Inflammatory macrophage (primary cell): Measurements from ENCODE around the gene CREBBP.
A peak's percentile ranks its signal among the peaks of the same experiment; 100 is the strongest.

ENCODE experiments used
- DNase-seq, 2 donors: peaks; one replicate each; pipeline ENCODE4 v3.0.0-alpha.2; 2020 to 2022

The CREBBP gene

GRCh38 chr16:3706253-3707012, 174.1 kb downstream of the CREBBP start:
- DNase-seq = no peak

DNA sequence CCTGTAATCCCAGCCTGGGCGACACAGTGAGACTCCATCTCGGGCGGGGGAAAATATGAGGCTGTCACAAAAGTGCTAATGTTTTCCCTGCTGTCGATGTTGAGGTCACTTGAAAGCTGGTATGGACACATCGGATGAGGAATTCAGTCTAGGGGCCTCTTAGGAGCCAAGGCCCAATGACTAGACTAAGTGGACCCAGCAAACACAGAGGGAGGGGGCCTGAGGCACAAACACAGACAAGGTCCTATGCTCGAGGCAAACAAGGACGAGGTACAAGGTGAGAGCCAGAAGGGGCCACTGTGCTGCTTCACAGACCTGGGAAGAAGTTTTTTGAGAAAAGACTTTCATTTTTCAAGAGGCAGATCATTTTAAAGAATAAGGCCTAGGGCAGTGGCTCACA, 178.4 kb downstream of the CREBBP start:
- no peak for DNase-seq

- no peak for DNase-seq
Observed at GRCh38 chr16:3701531-3701930, 179.0 kb downstream of the CREBBP start.

DNA sequence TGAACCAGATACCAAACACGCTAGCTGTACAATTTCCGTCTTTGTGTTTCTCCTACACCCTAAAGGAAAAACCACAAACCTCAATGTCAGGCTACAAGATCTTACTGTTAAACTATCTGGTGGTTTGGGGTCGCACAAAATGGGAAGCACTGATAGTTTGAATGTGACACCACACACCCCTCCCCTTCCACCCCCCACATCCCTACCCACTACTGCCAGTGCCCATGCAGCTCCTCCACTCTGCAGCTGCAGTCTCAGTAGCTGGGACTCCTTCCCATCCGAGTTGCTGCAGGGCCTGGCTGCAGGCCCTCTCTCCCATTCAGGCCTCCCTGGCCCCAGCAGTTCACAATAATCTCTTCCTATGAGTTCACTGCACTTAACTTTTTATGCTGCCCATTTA, 181.6 kb downstream of the CREBBP start:
- no peak for DNase-seq

- DNase-seq = no peak
Observed at GRCh38 chr16:3696425-3697218, 183.9 kb downstream of the CREBBP start.

DNA sequence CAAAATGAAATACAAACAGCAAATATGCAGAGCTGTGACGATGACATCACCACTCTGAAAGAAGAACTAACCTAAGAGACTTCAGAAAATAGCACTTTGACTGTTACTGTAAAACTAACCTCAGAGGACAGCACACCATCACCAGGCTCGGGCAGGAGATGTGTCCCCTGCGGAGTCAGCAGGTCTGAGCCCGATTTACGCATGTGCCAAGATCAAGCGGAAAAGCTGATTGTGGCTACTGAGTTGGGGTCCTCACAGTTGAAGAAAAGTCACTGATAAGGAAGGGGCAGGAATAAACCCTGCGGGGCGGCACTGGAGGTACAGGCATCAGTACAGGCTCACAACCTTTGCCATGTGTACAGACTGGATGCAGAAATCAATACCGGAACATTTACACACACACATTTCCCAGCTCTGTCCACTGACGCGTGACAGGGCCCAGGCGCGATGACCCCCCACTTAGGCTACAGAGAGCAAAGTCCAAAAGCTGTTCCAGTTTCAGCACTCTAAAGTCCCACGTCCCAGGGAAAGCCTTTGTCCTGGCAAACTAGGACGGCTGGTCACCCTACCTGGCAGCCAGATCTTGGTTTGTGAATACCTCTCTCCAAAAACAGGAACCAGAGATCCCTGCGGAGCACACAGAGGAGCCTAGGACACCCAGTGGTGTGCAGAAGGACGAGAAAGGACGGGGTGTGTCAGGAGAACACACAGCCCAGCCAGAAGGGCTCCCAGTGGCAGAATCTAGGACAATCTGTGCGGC, 184.7 kb downstream of the CREBBP start:
- DNase-seq = peak in 1 of 2 donors; percentile 33

DNA sequence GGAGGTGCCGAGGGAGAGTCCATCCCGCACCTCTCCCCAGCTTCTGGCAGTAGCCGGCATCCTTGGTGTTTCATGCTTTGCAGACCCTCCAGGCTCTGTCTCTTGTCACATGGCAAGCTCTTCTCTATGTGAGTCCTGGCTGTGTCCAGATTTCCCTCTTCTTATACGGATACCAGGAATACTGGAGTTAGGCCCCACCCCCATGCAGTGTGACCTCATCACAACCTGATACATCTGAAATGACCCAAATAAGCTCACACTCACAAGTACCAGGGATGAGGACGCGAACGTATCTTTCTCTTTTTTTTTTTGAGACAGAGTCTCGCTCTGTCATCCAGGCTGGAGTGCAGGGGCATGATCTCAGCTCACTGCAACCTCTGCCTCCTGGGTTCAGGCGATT, 186.5 kb downstream of the CREBBP start:
- no peak for DNase-seq

DNA sequence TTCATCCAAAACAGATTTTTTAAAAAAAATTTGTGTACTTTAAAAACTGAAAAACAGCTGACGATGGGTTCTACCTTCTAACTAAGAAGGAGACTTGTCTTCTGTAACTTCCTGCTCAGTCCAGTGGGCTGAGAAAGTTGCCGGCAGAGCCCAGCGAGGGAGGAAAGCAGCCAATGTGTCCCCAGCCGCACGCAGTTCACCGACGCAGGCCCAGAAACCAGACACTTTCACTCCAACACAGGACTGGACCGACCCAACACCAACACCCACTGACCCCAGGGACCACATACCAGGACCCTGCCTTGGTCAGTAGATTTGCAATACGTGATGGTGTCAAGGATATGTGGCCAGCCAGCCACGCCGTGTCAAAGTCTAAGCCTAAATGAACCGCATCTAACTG, 188.8 kb downstream of the CREBBP start:
- no peak for DNase-seq

GRCh38 chr16:3690980-3691720, 189.4 kb downstream of the CREBBP start:
- DNase-seq = no peak

DNA sequence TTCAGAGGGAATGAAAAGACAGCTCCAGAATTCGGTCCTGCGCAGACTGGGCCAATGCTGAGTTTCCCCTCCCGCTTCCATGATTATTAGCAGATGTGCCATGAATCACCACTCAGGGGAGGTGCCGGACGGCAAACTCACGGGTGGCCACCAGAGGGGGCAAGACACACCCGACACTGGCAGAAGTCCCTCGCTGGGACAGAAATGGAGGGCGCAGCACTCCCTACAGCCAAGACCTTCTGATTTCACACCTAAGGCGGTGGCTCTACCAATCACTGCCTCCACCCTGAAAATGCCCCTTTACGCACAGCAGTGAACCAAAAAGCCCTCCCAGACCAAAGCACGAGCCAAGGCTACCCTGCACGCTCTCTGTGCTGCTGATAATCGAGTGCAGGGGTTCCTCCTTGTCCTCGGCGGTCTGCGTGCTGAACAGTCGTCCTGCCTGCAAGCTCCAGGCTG, 190.0 kb downstream of the CREBBP start:
- DNase-seq = peak; percentile 77 to 84

DNA sequence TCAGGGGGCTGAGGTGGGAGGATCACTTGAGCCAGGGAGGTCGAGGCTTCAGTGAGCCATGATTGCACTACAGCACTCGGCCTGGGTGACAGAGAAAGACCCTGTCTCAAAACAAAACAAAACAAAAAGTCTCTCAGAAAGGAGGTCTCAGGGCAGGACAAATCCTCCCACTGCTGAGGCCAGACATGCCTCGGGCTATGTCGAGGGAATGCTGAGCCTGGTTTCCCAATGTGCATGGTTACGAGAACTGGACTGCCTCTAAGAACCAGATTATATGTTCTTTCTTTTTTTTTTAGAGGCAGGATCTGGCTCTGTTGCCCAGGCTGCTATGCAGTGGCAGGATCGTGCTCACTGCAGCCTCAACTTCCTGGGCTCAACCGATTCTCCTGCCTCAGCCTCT, 190.8 kb downstream of the CREBBP start:
- no peak for DNase-seq

DNA sequence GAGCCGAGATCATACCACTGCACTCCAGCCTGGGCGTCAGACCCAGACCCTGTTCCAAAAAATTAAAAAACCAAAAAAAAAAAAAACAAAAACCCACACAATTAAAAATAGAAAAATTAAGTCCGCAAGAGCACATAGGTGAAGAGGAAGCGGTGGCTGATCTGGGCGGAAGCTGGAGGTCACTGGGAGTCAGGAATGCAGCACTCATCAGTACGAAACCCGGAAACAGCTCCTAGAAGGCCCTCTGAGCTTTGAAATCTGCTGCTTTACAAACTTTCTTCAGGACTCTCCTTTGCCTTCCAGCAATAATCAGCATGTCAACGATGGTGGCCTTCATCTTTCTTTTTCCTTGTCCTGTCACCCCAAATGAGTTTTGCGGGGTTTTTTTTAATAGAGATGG, 192.7 kb downstream of the CREBBP start:
- DNase-seq = no peak

DNA sequence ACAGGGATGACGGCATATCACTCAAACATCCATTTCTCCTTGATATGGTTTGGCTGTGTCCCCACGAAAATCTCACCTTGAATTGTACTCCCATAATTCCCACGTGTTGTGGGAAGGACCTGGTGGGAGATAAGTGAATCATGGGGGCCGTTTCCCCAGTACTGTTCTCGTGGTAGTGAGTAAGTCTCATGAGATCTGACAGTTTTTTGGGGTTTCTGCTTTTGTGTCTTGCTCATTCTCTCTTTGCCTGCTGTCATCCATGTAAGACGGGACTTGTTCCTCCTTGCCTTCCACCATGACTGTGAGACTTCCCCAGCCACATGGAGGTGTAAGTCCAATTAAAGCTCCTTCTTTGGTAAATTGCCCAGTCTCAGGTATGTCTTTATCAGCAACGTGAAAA, 193.5 kb downstream of the CREBBP start:
- DNase-seq = peak in 1 of 2 donors; percentile 67

- peak in 1 of 2 donors; percentile 15 for DNase-seq
Observed at GRCh38 chr16:3681206-3681605, 199.3 kb downstream of the CREBBP start.

- no peak for DNase-seq
Observed at GRCh38 chr16:3677994-3678393, 202.5 kb downstream of the CREBBP start.

DNA sequence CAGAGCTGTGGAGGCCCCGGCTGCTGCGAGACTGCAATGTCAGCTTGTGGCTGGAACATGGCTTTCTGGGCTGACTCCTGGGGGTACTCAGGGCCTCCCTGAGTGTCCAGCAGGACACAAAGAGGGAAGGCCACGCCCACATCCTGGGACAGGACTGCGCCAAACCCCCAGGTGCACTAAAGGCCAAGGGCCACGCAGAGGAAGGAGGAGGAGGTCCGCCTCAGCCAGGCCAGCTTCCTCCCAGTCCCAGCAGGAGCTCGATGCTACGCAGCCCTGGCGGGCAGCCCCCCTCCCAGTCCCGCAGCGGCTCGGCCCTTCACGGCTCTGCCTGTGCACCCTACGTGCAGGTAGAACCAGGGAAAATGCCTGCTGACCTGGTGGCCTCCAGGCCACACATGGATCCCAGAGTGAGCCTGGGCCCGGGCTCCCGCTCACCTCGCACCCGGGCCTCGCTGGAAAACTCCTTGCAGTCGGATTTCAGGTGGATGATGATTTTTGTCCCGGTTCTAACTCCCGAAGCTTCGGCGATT, 204.8 kb downstream of the CREBBP start:
- DNase-seq = no peak
